Glutamatergic neuron (in vitro differentiated cells): ENCODE results near the gene DEFB131A. TPM values are rescaled to one million over a fixed set of nuclear protein-coding genes. Genes with fewer than 3 reads are reported as not detected.
"Not testable (repeated sequence)": the region's sequence is repeated elsewhere in the genome, so short reads cannot be mapped to it uniquely, and the experiment has no call there.

Experiments
- DNase-seq: peaks from one replicate; pipeline ENCODE4 v3.0.0; 2022
- H3K27ac Mint-ChIP-seq: one replicate; pipeline ENCODE4 v1.8.0; 2020; ENCODE audit warnings: mild to moderate bottlenecking, mixed read lengths, inconsistent platforms; ENCODE audit not compliant: unreplicated experiment
- H3K27me3 Mint-ChIP-seq: one replicate; pipeline ENCODE4 v1.8.0; 2020; ENCODE audit warnings: mild to moderate bottlenecking, moderate library complexity, mixed read lengths, inconsistent platforms; ENCODE audit not compliant: unreplicated experiment
- H3K36me3 Mint-ChIP-seq: one replicate; pipeline ENCODE4 v1.8.0; 2020; ENCODE audit warnings: mild to moderate bottlenecking, mixed read lengths, inconsistent platforms; ENCODE audit not compliant: unreplicated experiment
- H3K4me1 Mint-ChIP-seq: one replicate; pipeline ENCODE4 v1.8.0; 2020; ENCODE audit warnings: mild to moderate bottlenecking, low read depth, mixed read lengths, inconsistent platforms; ENCODE audit not compliant: unreplicated experiment
- H3K4me3 Mint-ChIP-seq: one replicate; pipeline ENCODE4 v1.8.0; 2020; ENCODE audit warnings: mild to moderate bottlenecking, mixed read lengths, inconsistent platforms; ENCODE audit not compliant: unreplicated experiment
- H3K9me3 Mint-ChIP-seq: one replicate; pipeline ENCODE4 v1.8.0; 2020; ENCODE audit warnings: mild to moderate bottlenecking, moderate library complexity, mixed read lengths, inconsistent platforms; ENCODE audit not compliant: unreplicated experiment
- total RNA-seq: library from RNA; stranded (reverse); fragmentation: NEBNext Ultra II Directional; extraction: Animal tissue kit (Norgen Biotek cat#: 25700); gene quantifications from one replicate; pipeline ENCODE4 v1.2.1, GENCODE V29; 2021; ENCODE audit not compliant: unreplicated experiment

DEFB131A gene
- total RNA-seq, 1 donor from 2014 or later, result not detected

DNA sequence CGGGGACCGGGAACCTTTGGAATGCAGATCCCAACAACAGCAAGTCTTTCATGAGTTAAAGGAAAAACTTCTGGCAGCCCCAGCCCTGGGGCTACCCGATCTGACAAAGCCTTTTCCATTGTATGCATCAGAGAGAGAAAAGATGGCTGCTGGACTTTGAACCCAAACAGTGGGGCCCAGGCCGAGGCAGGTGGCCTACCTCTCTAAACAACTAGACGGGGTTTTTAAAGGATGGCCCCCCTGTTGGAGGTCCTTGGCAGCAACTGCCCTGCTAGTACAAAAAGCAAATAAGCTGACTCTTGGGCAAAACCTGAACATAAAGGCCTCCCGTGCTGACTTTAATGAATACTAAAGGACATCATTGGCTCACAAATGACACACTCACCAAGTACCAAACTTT lies 10.1 kb downstream of the DEFB131A start:
- H3K9me3 Mint-ChIP-seq, H3K4me1 Mint-ChIP-seq, H3K36me3 Mint-ChIP-seq, H3K4me3 Mint-ChIP-seq, H3K27me3 Mint-ChIP-seq, H3K27ac Mint-ChIP-seq, DNase-seq: not testable (repeated sequence)

DNA sequence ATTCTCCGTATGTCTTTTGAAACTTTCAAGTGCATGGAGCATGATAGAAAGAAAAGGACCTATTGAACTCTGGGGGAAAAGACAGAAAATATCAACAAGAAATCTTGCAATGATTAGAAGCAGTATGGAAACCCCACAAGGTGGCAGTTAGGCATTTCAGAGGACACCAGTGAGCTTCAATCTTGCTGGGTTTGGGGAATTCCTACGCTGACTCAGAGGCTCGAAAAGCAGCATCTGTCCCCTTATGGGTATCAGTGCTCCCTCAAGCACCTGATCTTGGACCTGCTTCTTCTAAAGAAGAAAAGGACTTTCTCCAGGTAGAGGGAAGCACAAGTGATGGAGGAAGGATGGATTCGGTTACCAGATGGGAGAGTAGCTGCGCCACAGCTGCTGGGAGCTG lies 10.8 kb downstream of the DEFB131A start:
- H3K36me3 Mint-ChIP-seq, H3K27ac Mint-ChIP-seq, H3K4me1 Mint-ChIP-seq, H3K27me3 Mint-ChIP-seq, H3K4me3 Mint-ChIP-seq, DNase-seq, H3K9me3 Mint-ChIP-seq: not testable (repeated sequence)

DNA sequence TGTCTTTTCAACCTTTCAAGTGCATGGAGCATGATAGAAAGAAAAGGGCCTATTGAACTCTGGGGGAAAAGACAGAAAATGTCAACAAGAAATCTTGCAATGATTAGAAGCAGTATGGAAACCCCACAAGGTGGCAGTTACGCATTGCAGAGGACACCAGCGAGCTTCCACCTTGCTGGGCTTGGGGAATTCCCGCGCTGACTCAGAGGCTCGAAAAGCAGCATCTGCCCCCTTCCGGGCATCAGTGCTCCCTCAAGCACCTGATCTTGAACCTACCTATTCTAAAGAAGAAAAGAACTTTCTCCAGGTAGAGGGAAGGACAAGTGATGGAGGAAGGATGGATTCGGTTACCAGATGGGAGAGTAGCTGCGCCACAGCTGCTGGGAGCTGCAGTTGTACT lies 35.3 kb downstream of the DEFB131A start:
- H3K36me3 Mint-ChIP-seq, DNase-seq, H3K27ac Mint-ChIP-seq, H3K27me3 Mint-ChIP-seq, H3K4me1 Mint-ChIP-seq, H3K4me3 Mint-ChIP-seq, H3K9me3 Mint-ChIP-seq: not testable (repeated sequence)

DNA sequence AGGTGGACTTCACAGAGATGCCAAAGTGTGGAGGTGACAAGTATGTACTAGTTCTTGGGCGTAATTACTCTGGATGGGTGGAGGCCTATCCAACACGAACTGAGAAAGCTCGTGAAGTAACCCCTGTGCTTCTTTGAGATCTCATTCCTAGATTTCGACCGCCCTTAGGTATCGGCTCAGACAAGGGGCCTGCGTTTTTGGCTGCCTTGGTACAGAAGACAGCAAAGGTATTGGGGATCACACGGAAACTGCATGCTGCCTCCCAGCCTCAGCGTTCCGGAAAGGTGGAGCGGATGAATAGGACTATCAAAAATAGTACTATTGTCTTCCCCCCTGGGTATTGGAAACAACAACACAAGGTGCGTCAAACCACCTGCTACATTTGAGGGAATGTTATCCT lies 35.9 kb downstream of the DEFB131A start:
- not testable (repeated sequence) for H3K36me3 Mint-ChIP-seq, DNase-seq, H3K9me3 Mint-ChIP-seq, H3K4me1 Mint-ChIP-seq, H3K27ac Mint-ChIP-seq, H3K27me3 Mint-ChIP-seq, H3K4me3 Mint-ChIP-seq

DNA sequence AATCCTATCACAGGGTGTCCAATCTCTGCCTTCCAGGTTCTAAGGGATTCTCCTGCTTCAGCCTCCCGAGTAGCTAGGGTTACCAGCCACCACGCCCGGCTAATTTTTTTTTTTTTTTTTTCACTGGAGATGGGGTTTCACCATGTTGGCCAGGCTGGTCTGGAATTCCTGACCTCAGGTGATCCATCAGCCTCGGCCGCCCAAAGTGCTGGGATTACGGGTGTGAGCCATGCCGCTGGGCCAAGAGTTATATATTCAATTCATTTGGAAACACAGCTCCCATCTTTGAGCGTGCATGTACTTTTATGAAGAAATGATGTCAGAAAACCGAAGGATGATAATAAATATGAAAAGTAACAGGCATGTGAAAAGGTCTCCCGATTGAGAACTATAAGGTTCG lies 38.7 kb downstream of the DEFB131A start:
- not testable (repeated sequence) for DNase-seq, H3K36me3 Mint-ChIP-seq, H3K4me3 Mint-ChIP-seq, H3K4me1 Mint-ChIP-seq, H3K27ac Mint-ChIP-seq, H3K27me3 Mint-ChIP-seq, H3K9me3 Mint-ChIP-seq

DNA sequence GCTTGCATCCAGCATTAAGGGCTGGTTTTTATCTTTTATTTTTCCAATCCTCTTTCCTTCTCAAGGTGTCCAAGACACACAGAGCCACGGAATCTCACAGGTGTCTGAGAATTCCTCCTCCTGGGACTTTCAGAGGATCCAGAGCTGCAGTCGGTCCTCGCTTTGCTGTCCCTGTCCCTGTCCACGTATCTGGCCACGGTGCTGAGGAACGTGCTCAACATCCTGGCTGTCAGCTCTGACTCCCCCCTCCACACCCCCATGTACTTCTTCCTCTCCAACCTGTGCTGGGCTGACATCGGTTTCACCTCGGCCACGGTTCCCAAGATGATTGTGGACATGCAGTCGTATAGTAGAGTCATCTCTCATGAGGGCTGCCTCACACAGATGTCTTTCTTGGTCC lies 39.5 kb downstream of the DEFB131A start:
- not testable (repeated sequence) for H3K9me3 Mint-ChIP-seq, H3K4me1 Mint-ChIP-seq, DNase-seq, H3K27ac Mint-ChIP-seq, H3K27me3 Mint-ChIP-seq, H3K36me3 Mint-ChIP-seq, H3K4me3 Mint-ChIP-seq

DNA sequence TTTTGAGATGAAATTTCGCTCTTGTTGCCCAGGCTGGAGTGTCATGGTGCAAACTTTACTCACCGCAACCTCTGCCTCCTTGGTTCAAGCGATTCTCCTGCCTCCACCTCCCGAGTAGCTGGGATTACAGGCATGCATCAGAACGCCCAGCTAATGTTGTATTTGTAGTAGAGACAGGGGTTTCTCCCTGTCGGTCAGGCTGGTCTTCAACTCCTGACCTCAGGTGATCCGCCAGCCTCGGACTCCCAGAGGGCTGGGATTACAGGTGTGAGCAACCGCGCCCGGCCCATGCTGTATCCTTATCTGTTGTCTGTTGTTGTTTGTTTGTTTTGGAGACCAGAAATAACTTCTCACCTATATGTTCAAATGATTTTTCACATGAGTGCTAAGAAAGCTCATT lies 42.7 kb downstream of the DEFB131A start:
- not testable (repeated sequence) for DNase-seq, H3K9me3 Mint-ChIP-seq, H3K36me3 Mint-ChIP-seq, H3K4me3 Mint-ChIP-seq, H3K4me1 Mint-ChIP-seq, H3K27ac Mint-ChIP-seq, H3K27me3 Mint-ChIP-seq

DNA sequence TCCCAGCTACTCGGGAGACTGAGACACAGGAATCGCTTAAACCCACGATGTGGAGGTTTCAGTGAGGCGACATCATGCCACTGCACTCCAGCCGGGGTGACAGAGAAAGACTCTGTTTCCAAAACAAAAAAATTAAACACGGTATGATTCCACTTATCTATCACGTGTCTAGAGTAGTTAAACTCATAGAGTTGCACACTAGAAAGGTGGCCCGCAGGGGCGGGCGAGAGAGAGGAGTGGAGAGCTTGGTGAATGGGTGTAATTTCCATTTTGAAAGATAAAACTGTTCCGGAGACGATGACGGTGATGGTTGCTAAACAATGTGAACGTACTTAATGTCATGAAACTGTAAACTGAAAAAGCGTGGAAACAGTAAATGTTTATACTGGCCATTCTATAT lies 44.6 kb downstream of the DEFB131A start:
- H3K4me1 Mint-ChIP-seq, DNase-seq, H3K4me3 Mint-ChIP-seq, H3K9me3 Mint-ChIP-seq, H3K27me3 Mint-ChIP-seq, H3K36me3 Mint-ChIP-seq, H3K27ac Mint-ChIP-seq: not testable (repeated sequence)

DNA sequence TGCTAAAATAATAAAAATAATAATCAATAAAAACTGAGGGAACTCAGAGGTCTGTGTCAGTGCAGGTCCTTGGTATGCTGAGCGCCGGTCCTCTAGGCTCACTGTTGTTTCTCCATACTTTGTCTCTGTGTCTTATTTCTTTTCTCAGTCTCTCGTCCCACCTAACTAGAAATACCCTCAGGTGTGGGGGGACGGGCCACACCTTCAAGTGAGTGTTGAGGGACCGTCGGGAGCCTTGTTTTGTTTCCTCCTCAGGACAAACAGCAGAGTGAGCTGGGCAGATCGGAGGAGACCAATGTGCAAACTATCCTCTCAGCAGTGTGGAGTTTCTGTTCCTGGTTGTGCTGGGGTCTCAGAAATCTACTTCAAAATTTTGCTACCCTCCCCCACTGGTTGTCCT lies 46.3 kb downstream of the DEFB131A start:
- H3K36me3 Mint-ChIP-seq, H3K9me3 Mint-ChIP-seq, H3K27me3 Mint-ChIP-seq, H3K4me1 Mint-ChIP-seq, H3K27ac Mint-ChIP-seq, DNase-seq, H3K4me3 Mint-ChIP-seq: not testable (repeated sequence)

DNA sequence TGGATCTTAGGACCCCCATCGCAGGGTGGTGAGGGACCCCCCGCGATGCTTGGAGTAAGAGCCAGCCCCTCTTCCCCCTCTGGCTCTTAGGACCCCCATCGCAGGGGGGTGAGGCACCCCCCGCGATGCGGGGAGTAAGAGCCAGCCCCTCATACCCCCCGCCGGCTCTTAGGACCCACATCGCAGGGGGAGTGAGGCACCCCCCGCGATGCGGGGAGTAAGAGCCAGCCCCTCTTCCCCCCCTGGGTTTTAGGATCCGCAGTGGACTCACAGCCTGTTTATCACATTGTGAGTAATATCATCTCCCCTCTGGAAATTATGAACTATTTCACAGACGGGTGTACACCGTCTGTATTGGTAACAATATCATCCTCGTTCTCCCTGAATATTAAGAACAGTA lies 46.8 kb downstream of the DEFB131A start:
- H3K27ac Mint-ChIP-seq, H3K27me3 Mint-ChIP-seq, H3K36me3 Mint-ChIP-seq, H3K9me3 Mint-ChIP-seq, H3K4me3 Mint-ChIP-seq, H3K4me1 Mint-ChIP-seq, DNase-seq: not testable (repeated sequence)

DNA sequence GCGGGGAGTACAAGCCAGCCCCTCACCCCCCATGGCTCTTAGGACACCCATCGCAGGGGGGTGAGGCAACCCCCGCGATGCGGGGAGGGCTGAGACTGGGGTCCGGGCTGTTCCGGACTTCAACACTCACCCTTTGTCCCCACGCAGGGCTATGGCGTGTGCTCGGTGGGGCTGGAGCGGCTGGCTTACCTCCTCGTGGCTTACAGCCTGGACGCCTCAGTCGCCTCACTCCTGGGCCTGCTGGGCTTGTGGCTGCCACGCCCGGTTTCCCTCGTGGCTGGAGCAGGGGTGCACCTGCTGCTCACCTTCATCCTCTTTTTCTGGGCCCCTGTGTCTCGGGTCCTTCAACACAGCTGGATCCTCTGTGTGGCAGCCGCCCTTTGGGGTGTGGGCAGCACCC lies 49.4 kb downstream of the DEFB131A start:
- H3K4me3 Mint-ChIP-seq, H3K27ac Mint-ChIP-seq, DNase-seq, H3K4me1 Mint-ChIP-seq, H3K9me3 Mint-ChIP-seq, H3K36me3 Mint-ChIP-seq, H3K27me3 Mint-ChIP-seq: not testable (repeated sequence)

DNA sequence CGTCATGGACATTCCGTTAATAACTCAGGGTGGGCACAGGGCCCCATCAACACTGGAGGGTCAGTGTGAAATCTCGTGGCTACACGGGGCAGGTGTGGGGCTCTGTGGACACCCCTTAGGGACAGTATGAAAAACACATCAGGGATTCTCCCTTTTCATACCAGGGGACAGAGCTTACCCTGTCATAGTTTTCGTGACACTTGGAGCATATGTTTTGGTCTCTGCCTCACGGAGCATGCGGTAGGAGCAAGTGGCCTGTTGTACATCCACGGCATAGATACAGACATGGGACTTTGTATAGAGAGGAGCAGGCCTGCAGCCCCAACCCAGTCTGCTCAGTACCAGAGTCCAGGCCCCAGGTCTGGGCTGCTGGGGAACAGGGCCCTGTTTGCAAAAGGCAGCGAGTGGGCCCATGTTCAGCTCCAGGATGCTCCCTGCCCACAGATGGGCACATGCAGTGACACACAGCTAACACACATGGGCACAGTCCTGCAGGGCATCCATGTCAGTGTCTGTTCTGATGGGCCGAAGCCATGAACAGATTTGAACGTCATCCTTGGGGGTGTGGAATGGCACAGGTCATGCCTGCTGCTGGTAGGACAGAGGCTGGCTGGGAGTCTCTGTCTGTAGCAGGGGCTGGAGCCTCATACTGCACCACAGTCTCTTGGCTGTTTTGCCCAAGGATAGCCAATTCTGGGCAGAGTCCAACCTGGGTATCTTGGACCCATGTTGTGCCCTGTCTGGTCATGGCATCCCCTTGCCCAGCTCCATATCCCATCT lies 50.2 kb downstream of the DEFB131A start:
- H3K27ac Mint-ChIP-seq, H3K27me3 Mint-ChIP-seq: not testable (repeated sequence)

More for the DNA sequence above, 50.2 kb downstream of the DEFB131A start:
- not testable (repeated sequence) for H3K9me3 Mint-ChIP-seq, H3K4me1 Mint-ChIP-seq, H3K36me3 Mint-ChIP-seq, H3K4me3 Mint-ChIP-seq, DNase-seq
